Measurements from ENCODE around the gene HOXA6. TPM values are rescaled to one million over a fixed set of nuclear protein-coding genes. Genes with fewer than 3 reads are reported as not detected.

Gene HOXA6
- total RNA-seq, 1 donor from 2014 or later: 45.6 TPM

GRCh38 chr7:27182285-27182841 lies 34.8 kb upstream of the HOXA6 start:
- Mint-ChIP-seq H3K27me3 (ENCODE audit: low read depth) (peaks cover 99% of the 10 kb centered on the region), H3K27ac (peak overlapping the region; percentile 47), H3K4me3 (peak overlapping the region; percentile 70), H3K9me3 (no peaks in the 10 kb centered on the region), H3K36me3 (no peaks in the 10 kb centered on the region), H3K4me1 (peaks cover 36% of the 10 kb centered on the region)
- no peak for DNase-seq (ENCODE audit: low spot score in 2 of 2, unreplicated experiment in 2 of 2)
- no peak for TF ChIP-seq CTCF (IDR thresholded peaks at IDR 0.05; ENCODE audit: unreplicated experiment)

- Mint-ChIP-seq H3K36me3 (no peaks in the 10 kb centered on the region), H3K27ac (no peak overlapping the region), H3K4me3 (no peak overlapping the region), H3K9me3 (no peaks in the 10 kb centered on the region), H3K4me1 (peaks cover 36% of the 10 kb centered on the region), H3K27me3 (ENCODE audit: low read depth) (peaks cover 99% of the 10 kb centered on the region)
- TF ChIP-seq CTCF (IDR thresholded peaks at IDR 0.05; ENCODE audit: unreplicated experiment): no peak
- DNase-seq (ENCODE audit: low spot score in 2 of 2, unreplicated experiment in 2 of 2): peak in 1 of 2 experiments; percentile 38
Measured at GRCh38 chr7:27181795-27182275, 34.3 kb upstream of the HOXA6 start.

- Mint-ChIP-seq H3K27me3 (ENCODE audit: low read depth) (peaks cover 99% of the 10 kb centered on the region), H3K4me1 (peaks cover 29% of the 10 kb centered on the region), H3K27ac (peak overlapping the region; percentile 92), H3K4me3 (peak overlapping the region; percentile 38), H3K9me3 (no peaks in the 10 kb centered on the region), H3K36me3 (no peaks in the 10 kb centered on the region)
- TF ChIP-seq CTCF (IDR thresholded peaks at IDR 0.05; ENCODE audit: unreplicated experiment): no peak
- DNase-seq (ENCODE audit: low spot score in 2 of 2, unreplicated experiment in 2 of 2): no peak
Measured at GRCh38 chr7:27180431-27181420, 33.2 kb upstream of the HOXA6 start.

- peak; percentile 67 to 83 for DNase-seq (ENCODE audit: low spot score in 2 of 2, unreplicated experiment in 2 of 2)
- peak overlapping the region; percentile 69 for H3K4me3 Mint-ChIP-seq
- TF ChIP-seq CTCF (IDR thresholded peaks at IDR 0.05; ENCODE audit: unreplicated experiment): peak; percentile 87
- no peaks in the 10 kb centered on the region for H3K9me3 Mint-ChIP-seq
- no peaks in the 10 kb centered on the region for H3K36me3 Mint-ChIP-seq
- H3K27me3 Mint-ChIP-seq (ENCODE audit: low read depth): peaks cover 99% of the 10 kb centered on the region
- peaks cover 25% of the 10 kb centered on the region for H3K4me1 Mint-ChIP-seq
- peak overlapping the region; percentile 92 for H3K27ac Mint-ChIP-seq
Measured at GRCh38 chr7:27179503-27180430, 32.2 kb upstream of the HOXA6 start.

- Mint-ChIP-seq H3K27me3 (ENCODE audit: low read depth) (peaks cover 100% of the 10 kb centered on the region), H3K36me3 (no peaks in the 10 kb centered on the region), H3K9me3 (no peaks in the 10 kb centered on the region), H3K4me3 (peak overlapping the region; percentile 69), H3K4me1 (peaks cover 25% of the 10 kb centered on the region), H3K27ac (peak overlapping the region; percentile 88)
- no peak for TF ChIP-seq CTCF (IDR thresholded peaks at IDR 0.05; ENCODE audit: unreplicated experiment)
- no peak for DNase-seq (ENCODE audit: low spot score in 2 of 2, unreplicated experiment in 2 of 2)
Measured at GRCh38 chr7:27179030-27179429, 31.5 kb upstream of the HOXA6 start.
